D721Med (cell line): ENCODE results near the gene ATP6V1D.
A peak's percentile ranks its signal among the peaks of the same experiment; 100 is the strongest.
"Not testable (repeated sequence)": the region's sequence is repeated elsewhere in the genome, so short reads cannot be mapped to it uniquely, and the experiment has no call there.

Source experiments
- DNase-seq: peaks from one replicate; pipeline ENCODE4 v3.0.0; 2011; ENCODE audit warnings: low spot score; ENCODE audit not compliant: insufficient read length
- FAIRE-seq: peaks from 2 replicates; lab custom pipeline; 2011; peaks lifted over from hg19 to GRCh38; lab: Jason Lieb, UNC
- CTCF ChIP-seq: IDR thresholded peaks from 2 replicates; pipeline ENCODE4 v1.5.1; 2012; ENCODE audit warnings: mild to moderate bottlenecking, control low read depth; ENCODE audit not compliant: insufficient read depth; ENCODE audit errors: missing control alignments

The ATP6V1D gene

GRCh38 chr14:67359775-67360469, at the start of gene ATP6V1D, which contains the start of gene EIF2S1:
Gene ATP6V1D (minus strand): TSS chr14:67359804. CDS start chr14:67359698, 106 bp downstream.
Gene EIF2S1 (plus strand): TSS chr14:67360328. CDS start chr14:67364768, 4,440 bp downstream.
- FAIRE-seq (peak; percentile 60), DNase-seq (peak; percentile 90)
- TF ChIP-seq CTCF = peak; percentile 93

GRCh38 chr14:67408122-67408801, 48.7 kb upstream of the ATP6V1D start:
- FAIRE-seq, DNase-seq: not testable (repeated sequence)

- no peak for TF ChIP-seq CTCF
- FAIRE-seq (no peak), DNase-seq (no peak)
Observed at GRCh38 chr14:67405771-67406170, 46.2 kb upstream of the ATP6V1D start.

- no peak for FAIRE-seq
- DNase-seq = no peak
- no peak for TF ChIP-seq CTCF
Observed at GRCh38 chr14:67400434-67400833, 40.8 kb upstream of the ATP6V1D start.

GRCh38 chr14:67397536-67397935, 37.9 kb upstream of the ATP6V1D start:
- FAIRE-seq (no peak), DNase-seq (no peak)
- TF ChIP-seq CTCF = no peak

GRCh38 chr14:67396381-67396970, 36.9 kb upstream of the ATP6V1D start:
- DNase-seq (no peak), FAIRE-seq (no peak)

More at GRCh38 chr14:67396381-67396970, 36.9 kb upstream of the ATP6V1D start:
- no peak for TF ChIP-seq CTCF
